OCI-LY3 (cell line): ENCODE measurements around the gene TRABD2A.

Experiments
- H2AFZ ChIP-seq: fragments of 200-600, 300-600 bp; shearing (Covaris generic); 2 replicates; pipeline ENCODE4 v1.6.0; 2014; ENCODE audit warnings: antibody characterized with exemption, low read depth, low read length
- H3K27ac ChIP-seq: fragments of 200-600, 300-600 bp; sonication (generic); 2 replicates; pipeline ENCODE4 v1.5.1; 2014; ENCODE audit warnings: mild to moderate bottlenecking, low read length, moderate library complexity, mixed read lengths
- H3K27me3 ChIP-seq: fragments of 200-600, 300-600 bp; sonication (generic); 2 replicates; pipeline ENCODE4 v1.6.1; 2014; ENCODE audit warnings: low read depth, low read length, mixed read lengths
- H3K36me3 ChIP-seq: fragments of 200-600, 300-600 bp; sonication (generic); replicated peaks from 2 replicates; pipeline ENCODE3; 2014; ENCODE audit warnings: low read depth, low read length, mixed read lengths
- H3K4me1 ChIP-seq: fragments of 300-600, 200-600 bp; sonication (generic); 2 replicates; pipeline ENCODE4 v1.6.1; 2014; ENCODE audit warnings: low read length, mixed read lengths
- H3K4me2 ChIP-seq: fragments of 200-600, 300-600 bp; sonication (generic); 2 replicates; pipeline ENCODE4 v1.6.1; 2014; ENCODE audit warnings: low read length, mixed read lengths
- H3K4me3 ChIP-seq: fragments of 300-600, 200-600 bp; sonication (generic); 2 replicates; pipeline ENCODE4 v1.5.1; 2014; ENCODE audit warnings: antibody characterized with exemption, mild to moderate bottlenecking, low read length, moderate library complexity
- H3K79me2 ChIP-seq: fragments of 300-600, 200-600 bp; shearing (Covaris generic); 2 replicates; pipeline ENCODE4 v1.6.1; 2014; ENCODE audit warnings: mild to moderate bottlenecking, low read length, mixed read lengths
- H3K9ac ChIP-seq: fragments of 300-600, 200-600 bp; shearing (Covaris generic); 2 replicates; pipeline ENCODE4 v1.6.0; 2014; ENCODE audit warnings: mild to moderate bottlenecking, low read length, moderate library complexity
- H3K9me3 ChIP-seq: fragments of 200-600, 300-600 bp; shearing (Covaris generic); 2 replicates; pipeline ENCODE4 v1.6.1; 2014; ENCODE audit warnings: low read length, mixed read lengths; ENCODE audit not compliant: insufficient read depth
- H4K20me1 ChIP-seq: fragments of 200-600, 300-600 bp; sonication (generic); 2 replicates; pipeline ENCODE4 v1.6.1; 2016; ENCODE audit warnings: low read length, mixed read lengths; ENCODE audit not compliant: insufficient read depth
- EZH2phosphoT487 ChIP-seq: fragments of 200-600 bp; shearing (Covaris generic); IDR thresholded peaks from 2 replicates; pipeline ENCODE4 v1.6.1; 2018; ENCODE audit warnings: antibody characterized with exemption, mixed run types, low read depth
- TF ChIP-seq, protein P1 (sequence below): fragments of 200-600, 300-600 bp; sonication (generic); IDR thresholded peaks from 2 replicates; pipeline ENCODE4 v1.5.1; 2014; ENCODE audit warnings: antibody characterized with exemption, low read length, low read depth

TRABD2A gene

DNA sequence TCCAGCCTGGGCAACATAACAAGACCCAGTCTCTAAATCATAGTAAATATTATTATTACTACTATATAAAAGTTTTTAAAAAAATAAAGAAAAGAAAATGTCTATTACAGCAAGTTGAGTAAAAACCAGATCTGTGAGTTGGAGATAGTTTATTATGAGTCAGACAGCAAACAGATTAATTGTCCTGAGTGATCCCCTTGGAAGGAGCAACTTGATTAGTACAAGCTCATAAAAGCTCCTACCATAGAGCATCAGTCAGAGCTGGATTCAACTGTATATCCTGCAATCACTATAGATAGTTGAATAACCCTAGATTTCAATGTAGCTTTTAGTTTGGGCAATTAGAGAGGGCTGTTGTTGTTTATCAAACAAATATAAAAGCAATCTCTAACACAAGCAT, 84.1 kb downstream of the TRABD2A start:
- Histone ChIP-seq H3K4me3 (no peak overlapping the region), H3K27me3 (no peaks in the 10 kb centered on the region), H3K36me3 (no peaks in the 10 kb centered on the region), H3K27ac (no peak overlapping the region), H4K20me1 (no peaks in the 10 kb centered on the region), H3K4me1 (peaks cover 11% of the 10 kb centered on the region), H3K4me2 (no peak overlapping the region), H3K9ac (no peak overlapping the region), H3K9me3 (no peaks in the 10 kb centered on the region), H2AFZ (no peak overlapping the region), H3K79me2 (no peaks in the 10 kb centered on the region)
- no peak for TF ChIP-seq EZH2phosphoT487
- TF ChIP-seq, protein P1, sequence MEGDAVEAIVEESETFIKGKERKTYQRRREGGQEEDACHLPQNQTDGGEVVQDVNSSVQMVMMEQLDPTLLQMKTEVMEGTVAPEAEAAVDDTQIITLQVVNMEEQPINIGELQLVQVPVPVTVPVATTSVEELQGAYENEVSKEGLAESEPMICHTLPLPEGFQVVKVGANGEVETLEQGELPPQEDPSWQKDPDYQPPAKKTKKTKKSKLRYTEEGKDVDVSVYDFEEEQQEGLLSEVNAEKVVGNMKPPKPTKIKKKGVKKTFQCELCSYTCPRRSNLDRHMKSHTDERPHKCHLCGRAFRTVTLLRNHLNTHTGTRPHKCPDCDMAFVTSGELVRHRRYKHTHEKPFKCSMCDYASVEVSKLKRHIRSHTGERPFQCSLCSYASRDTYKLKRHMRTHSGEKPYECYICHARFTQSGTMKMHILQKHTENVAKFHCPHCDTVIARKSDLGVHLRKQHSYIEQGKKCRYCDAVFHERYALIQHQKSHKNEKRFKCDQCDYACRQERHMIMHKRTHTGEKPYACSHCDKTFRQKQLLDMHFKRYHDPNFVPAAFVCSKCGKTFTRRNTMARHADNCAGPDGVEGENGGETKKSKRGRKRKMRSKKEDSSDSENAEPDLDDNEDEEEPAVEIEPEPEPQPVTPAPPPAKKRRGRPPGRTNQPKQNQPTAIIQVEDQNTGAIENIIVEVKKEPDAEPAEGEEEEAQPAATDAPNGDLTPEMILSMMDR = no peak

DNA sequence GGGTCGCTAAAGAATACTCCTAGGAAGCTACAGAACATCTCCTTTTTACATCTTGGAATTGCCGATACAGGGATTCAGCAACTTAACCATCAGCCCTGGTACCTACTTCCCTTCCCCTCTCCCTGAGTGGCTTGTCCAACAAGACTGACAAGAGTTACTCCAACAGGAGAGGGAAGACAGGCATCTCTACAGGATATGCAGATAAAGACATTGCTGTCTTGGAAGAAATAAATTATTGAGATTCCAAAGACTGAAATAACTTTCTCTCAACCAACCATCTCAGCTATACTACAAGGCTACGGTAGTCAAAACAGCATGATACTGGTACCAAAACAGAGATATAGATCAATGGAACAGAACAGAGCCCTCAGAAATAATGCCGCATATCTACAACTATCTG, 87.2 kb downstream of the TRABD2A start:
- no peak overlapping the region for H3K9ac ChIP-seq
- H3K27ac ChIP-seq = no peak overlapping the region
- H3K4me3 ChIP-seq = no peak overlapping the region
- no peaks in the 10 kb centered on the region for H3K4me1 ChIP-seq
- TF ChIP-seq, protein P1 = no peak
- no peak for TF ChIP-seq EZH2phosphoT487
- no peak overlapping the region for H2AFZ ChIP-seq
- H3K36me3 ChIP-seq = no peaks in the 10 kb centered on the region
- no peaks in the 10 kb centered on the region for H3K79me2 ChIP-seq
- no peaks in the 10 kb centered on the region for H3K9me3 ChIP-seq
- no peaks in the 10 kb centered on the region for H4K20me1 ChIP-seq
- no peak overlapping the region for H3K4me2 ChIP-seq
- H3K27me3 ChIP-seq = no peaks in the 10 kb centered on the region

DNA sequence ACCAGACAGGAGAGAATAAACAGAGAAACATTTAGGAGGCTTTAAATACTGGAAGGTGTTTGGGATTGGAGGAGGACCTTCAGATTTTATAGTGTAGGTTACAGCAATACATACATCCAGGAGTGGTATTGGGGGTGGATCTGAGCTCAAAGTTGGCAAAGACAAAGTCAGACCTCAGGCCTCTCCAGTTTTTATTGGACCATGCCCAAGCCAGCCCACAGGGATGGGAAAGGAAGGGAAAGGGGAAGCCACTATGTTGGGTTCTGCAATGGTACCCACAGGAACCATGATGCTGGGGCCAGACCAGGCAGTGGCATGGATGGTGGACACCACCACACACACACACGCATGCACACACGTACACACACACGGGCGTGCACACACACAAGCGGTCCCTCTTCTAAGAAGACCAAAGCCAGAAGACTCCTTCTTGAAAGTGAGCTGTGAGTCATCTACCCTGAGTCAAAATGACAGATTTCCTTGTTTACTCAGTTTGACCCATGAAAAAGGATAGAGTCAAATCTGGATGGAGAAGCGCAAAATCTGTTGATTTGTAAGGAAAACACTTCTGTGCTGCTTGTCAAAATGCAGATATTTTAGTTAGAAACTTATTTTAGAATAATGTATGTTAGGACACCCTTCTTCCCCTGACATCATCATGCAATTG, 87.9 kb downstream of the TRABD2A start:
- no peaks in the 10 kb centered on the region for H4K20me1 ChIP-seq
- H3K36me3 ChIP-seq = no peaks in the 10 kb centered on the region
- no peaks in the 10 kb centered on the region for H3K27me3 ChIP-seq
- H3K9ac ChIP-seq = no peak overlapping the region
- H2AFZ ChIP-seq = no peak overlapping the region
- H3K27ac ChIP-seq = no peak overlapping the region
- H3K4me2 ChIP-seq = no peak overlapping the region
- H3K79me2 ChIP-seq = no peaks in the 10 kb centered on the region
- H3K4me3 ChIP-seq = no peak overlapping the region
- no peaks in the 10 kb centered on the region for H3K4me1 ChIP-seq
- TF ChIP-seq, protein P1 = no peak
- no peak for TF ChIP-seq EZH2phosphoT487
- no peaks in the 10 kb centered on the region for H3K9me3 ChIP-seq

DNA sequence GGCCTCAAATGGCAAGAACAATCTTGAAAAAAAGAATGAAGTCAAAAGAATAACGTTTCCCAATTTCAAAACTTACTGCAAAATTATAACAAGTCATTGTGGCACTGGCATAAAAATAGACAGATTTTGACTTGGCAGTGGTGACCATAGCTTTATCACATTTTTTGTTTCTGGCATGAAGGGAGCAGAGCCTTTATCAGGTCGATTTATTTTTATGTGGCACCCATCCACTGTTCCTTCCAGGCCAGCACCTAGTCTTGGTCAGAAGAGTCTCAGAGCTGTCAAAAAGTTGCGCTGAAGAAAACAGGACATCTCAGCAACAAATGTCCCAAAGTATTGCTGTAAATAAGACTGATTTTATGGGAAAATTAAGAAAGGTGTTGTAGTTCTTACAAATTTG, 92.4 kb downstream of the TRABD2A start:
- TF ChIP-seq, protein P1 = no peak
- TF ChIP-seq EZH2phosphoT487 = no peak

More for the DNA sequence above, 92.4 kb downstream of the TRABD2A start:
- no peaks in the 10 kb centered on the region for H3K36me3 ChIP-seq
- no peaks in the 10 kb centered on the region for H4K20me1 ChIP-seq
- H3K4me3 ChIP-seq = no peak overlapping the region
- H3K9me3 ChIP-seq = no peaks in the 10 kb centered on the region
- no peak overlapping the region for H2AFZ ChIP-seq
- no peaks in the 10 kb centered on the region for H3K27me3 ChIP-seq
- H3K4me1 ChIP-seq = no peaks in the 10 kb centered on the region
- H3K9ac ChIP-seq = no peak overlapping the region
- H3K27ac ChIP-seq = no peak overlapping the region
- no peak overlapping the region for H3K4me2 ChIP-seq
- H3K79me2 ChIP-seq = no peaks in the 10 kb centered on the region
